Measurements from ENCODE around the gene SH3GL3.

GRCh38 chr15:83472151-83472550, 25.0 kb downstream of the SH3GL3 start:
- TF ChIP-seq EP300 (IDR thresholded peaks at IDR 0.05) (no peak), CTCF (IDR thresholded peaks at IDR 0.05) (no peak), POLR2A (IDR thresholded peaks at IDR 0.05) (no peak), POLR2AphosphoS5 (IDR thresholded peaks at IDR 0.05) (no peak)
